ENCODE results near the gene TMEM232. TPM values are rescaled to one million over a fixed set of nuclear protein-coding genes. Genes with fewer than 3 reads are reported as not detected.

The TMEM232 gene
- total RNA-seq, 1 donor from 2014 or later: 0.26 TPM

DNA sequence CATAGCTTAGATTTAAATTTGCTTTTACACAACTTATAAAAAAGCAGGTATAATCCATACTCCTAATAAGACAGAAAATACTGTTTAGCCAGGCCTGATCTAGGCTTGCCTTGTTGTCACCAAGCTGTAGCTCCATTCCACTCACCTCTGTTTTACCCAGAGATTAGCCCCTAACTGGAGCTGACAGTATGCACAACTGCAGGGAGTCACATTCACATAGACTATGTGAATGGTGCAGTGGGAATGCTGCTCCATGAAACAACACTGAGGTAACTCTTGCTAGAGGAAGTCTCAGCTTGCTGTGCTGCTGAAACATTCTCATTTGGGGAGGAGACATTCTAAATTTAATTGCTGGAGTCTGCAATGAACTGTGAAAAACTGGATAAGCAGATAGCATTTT lies 209.1 kb downstream of the TMEM232 start:
- DNase-seq (ENCODE audit: low read depth in 2 of 2): no peak

GRCh38 chr5:110514030-110514429 lies 212.4 kb downstream of the TMEM232 start:
- no peak for DNase-seq (ENCODE audit: low read depth in 2 of 2)

DNA sequence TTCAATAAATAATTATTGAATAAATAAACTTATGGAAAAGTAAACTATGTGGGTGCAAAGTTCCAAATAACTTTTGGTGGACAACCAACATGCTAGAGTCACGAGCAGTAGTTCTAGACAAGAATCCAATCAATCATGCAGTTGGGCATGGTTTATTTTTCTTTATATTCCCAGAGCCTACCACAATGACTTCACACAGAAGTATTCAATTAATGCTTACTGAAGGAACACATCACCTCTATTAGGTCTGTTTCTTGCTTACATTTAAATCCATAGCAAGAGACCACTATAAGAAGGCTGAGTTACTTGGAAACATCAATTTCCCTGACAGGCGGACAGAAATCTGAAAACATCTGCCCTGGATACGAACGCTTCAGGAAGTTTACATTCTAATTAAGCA lies 214.2 kb downstream of the TMEM232 start:
- DNase-seq (ENCODE audit: low read depth in 2 of 2): no peak

DNA sequence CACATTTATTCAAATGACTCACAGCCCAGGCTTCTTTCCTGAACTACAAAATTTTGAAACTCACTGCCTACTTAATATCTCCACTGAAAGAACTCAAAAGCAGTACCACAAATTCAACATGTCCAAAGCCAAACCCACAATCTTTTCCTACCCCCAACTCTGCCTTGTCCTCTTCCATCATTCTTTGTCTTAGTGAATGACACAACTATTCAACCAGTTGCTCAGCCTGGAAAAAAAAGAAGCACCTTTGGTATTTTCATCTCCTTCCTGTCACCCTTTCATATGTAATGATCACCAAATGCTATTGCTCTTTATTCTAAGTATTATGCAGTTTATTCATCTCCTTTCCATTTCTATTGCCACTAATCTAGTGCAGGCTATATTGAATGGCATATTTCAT lies 216.3 kb downstream of the TMEM232 start:
- no peak for DNase-seq (ENCODE audit: low read depth in 2 of 2)

DNA sequence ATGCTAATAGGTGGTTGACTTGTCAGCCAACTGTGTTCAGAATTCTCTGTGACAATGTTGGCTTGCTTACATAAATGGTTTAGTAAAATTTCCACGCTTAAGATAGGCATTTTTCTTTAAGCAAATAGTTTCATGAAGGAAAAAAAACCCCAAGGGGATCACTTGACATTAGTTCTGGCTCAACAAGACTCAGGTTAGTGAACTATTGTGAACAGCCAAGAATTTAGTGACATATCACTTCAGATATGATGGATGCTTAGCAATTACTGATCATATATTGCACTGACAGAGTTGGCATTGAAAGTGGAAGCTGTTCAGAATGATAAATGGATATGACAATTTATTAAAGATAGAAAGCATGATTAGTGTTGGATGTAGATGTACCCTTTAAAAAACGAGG lies 218.5 kb downstream of the TMEM232 start:
- no peak for DNase-seq (ENCODE audit: low read depth in 2 of 2)

- DNase-seq (ENCODE audit: low read depth in 2 of 2): no peak
Observed at GRCh38 chr5:110506378-110506777, 220.1 kb downstream of the TMEM232 start.

DNA sequence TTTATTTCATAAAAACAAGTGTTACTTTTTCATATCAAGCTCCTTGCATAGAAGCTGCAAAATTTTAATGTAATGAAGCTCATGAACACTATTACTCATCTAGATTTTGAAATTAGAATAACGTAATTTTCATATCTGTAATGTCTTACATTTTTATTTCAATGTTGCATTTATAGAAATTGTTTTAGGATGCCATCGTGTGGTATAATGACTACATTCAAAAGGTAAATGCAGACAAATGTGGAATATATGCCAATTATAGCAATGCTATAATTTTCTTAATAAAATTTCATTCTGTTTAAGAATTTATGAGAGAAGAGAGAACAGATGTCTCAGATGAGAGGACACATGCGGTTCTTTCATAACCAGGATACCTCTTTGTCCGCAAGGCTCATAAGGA lies 230.2 kb downstream of the TMEM232 start:
- no peak for DNase-seq (ENCODE audit: low read depth in 2 of 2)

GRCh38 chr5:110492446-110492845 lies 234.0 kb downstream of the TMEM232 start:
- no peak for DNase-seq (ENCODE audit: low read depth in 2 of 2)

- DNase-seq (ENCODE audit: low read depth in 2 of 2): no peak
Observed at GRCh38 chr5:110478895-110479294, 247.6 kb downstream of the TMEM232 start.

DNA sequence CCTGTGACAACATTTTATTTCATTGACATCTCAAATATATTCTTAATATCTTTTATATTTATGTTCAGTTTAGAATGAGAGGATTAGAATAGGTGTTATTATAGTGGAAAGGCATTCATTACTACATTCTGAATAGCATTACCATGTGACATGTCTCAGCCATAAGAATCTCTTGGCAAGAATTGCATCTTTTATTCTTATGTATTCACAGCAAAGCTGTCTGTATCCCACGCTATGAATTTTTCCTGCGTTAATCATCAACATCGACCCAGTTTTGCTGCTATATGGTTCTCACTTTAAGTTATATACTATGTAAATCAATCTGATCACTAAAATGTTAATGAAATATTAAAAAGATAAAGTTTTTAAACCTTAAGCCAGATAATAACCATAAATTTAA lies 248.6 kb downstream of the TMEM232 start:
- no peak for DNase-seq (ENCODE audit: low read depth in 2 of 2)

DNA sequence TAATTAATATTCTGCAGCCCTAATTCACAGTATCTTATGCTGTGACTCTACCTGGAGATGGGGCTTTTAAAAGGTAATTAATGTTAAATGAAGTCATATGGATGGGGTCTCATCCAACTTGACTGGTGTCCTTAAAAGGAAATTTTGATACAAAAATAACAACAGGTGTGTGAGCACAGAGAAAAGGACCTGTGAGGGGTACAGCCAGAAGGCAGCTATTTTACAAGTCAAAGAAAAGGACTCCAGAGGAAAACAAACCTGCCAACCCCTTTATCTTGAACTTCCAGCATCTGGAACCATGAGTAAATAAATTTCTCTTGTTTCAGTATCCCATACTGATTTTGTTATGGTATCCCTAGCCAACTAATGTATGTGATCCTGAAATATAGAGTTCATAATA lies 250.3 kb downstream of the TMEM232 start:
- no peak for DNase-seq (ENCODE audit: low read depth in 2 of 2)

DNA sequence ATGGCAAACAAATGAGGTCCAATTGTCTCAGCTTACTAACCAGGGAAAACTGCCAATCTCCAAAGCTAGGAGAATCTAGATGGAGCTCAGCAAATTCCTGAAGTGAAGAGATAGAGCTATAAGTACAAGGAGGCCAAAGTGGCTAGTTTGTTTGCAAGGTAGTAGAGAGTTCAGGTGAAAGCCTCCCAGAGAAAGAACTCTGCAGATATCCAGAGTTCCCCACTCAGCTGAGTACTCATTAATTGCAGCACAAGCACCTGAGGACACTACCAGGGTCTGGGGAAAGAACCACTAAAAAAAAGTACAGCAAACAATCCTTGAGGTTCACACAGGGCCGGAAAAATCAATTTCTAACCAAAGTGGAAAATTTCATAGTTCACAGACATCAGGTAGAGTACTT lies 250.9 kb downstream of the TMEM232 start:
- no peak for DNase-seq (ENCODE audit: low read depth in 2 of 2)

GRCh38 chr5:110469486-110469885 lies 257.0 kb downstream of the TMEM232 start:
- no peak for DNase-seq (ENCODE audit: low read depth in 2 of 2)

GRCh38 chr5:110463106-110463505 lies 263.4 kb downstream of the TMEM232 start:
- DNase-seq (ENCODE audit: low read depth in 2 of 2): no peak

DNA sequence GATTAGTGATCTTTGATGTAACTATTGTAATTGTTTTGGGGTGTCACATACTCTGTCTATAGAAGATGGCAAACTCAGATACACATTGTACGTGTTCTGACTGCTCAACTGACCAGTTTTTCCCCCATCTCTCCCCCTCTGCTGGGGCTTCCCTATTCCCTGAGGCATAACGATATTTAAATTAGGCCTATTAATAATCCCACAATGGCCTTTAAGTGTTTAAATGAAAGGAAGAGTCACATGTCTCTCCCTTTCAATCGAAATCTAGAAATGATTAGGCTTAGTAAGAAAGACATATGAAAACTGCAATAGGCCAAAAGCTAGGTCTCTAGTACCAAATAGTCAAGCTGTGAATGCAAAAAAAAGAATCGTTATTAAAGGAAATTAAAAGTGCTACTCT lies 265.6 kb downstream of the TMEM232 start:
- no peak for DNase-seq (ENCODE audit: low read depth in 2 of 2)

DNA sequence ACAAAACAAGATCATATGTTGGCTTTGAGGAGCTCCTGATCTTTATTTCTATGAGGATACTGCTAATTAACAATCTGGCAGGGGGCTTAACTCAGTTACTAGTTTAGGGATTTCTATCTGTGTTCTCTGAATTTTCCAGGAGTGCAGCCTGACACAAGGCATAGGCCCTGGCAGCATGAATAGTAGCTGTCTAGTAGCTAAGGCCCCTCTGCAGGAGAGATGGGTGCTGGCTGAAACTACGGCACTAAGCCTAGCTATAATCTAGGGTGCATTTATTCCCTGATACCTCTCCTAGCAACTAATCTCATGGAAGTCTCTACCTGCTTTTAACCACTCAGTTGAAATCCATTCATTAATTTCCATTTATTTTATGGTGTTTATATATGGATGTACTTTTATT lies 268.2 kb downstream of the TMEM232 start:
- DNase-seq (ENCODE audit: low read depth in 2 of 2): no peak

- no peak for DNase-seq (ENCODE audit: low read depth in 2 of 2)
Observed at GRCh38 chr5:110442856-110443255, 283.6 kb downstream of the TMEM232 start.

DNA sequence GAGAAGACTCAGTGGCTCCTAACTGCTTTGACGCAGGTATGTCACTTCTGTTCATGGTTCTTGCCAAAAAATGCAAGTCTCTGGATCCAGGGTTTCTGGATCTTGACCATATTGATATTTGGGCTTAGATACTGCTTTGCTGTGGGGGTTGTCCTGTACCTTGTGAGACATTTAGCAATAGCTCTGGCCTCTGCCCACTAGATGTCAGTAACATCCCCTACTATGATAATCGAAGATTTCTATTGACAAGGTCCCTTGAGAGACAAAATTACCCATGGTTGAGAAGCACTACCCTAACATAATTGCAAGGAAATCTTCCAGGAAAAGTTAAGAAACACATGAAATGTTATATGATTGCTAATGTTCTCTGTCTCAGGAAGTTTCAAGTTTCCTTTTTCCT lies 285.4 kb downstream of the TMEM232 start:
- DNase-seq (ENCODE audit: low read depth in 2 of 2): no peak

DNA sequence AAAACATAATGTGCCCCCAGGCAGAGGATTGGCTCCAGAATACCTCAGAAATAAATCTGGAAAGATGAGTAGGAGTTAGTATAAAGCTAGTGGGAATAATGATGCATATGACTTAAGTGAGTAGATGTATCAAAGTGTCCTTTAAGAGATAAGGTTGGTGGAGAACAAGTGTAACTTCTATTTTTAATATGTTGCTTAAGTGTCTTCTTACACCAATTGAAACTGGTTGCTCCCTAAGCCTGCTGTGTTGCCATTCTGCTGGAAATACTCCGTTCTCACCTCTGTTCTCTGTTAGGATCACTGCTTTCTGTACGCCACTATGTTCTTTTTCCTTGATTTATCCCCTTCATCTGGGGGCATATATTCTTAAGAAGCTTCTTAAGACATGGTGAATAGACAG lies 286.4 kb downstream of the TMEM232 start:
- DNase-seq (ENCODE audit: low read depth in 2 of 2): no peak

GRCh38 chr5:110439296-110439695 lies 287.2 kb downstream of the TMEM232 start:
- no peak for DNase-seq (ENCODE audit: low read depth in 2 of 2)

- no peak for DNase-seq (ENCODE audit: low read depth in 2 of 2)
Observed at GRCh38 chr5:110435207-110435606, 291.3 kb downstream of the TMEM232 start.

DNA sequence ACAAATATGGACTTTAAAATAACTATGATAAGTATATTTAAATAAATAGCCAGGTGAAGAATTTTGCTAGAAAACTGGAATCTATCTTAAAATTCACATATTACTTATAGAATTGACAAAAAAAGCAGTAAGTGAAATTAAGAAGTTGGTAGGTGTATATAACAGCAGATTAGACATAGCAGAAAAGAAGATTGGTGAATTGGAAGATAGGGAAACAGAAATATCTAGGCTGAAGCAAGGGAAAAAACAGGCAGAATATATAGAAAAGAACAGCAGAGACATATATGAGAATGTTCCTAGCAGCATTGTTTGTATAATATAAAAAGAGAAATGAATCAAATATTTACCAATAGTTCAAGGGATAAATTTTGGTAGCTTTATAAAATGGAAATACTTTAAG lies 294.9 kb downstream of the TMEM232 start:
- DNase-seq (ENCODE audit: low read depth in 2 of 2): no peak

- no peak for DNase-seq (ENCODE audit: low read depth in 2 of 2)
Observed at GRCh38 chr5:110414360-110414759, 312.1 kb downstream of the TMEM232 start.

DNA sequence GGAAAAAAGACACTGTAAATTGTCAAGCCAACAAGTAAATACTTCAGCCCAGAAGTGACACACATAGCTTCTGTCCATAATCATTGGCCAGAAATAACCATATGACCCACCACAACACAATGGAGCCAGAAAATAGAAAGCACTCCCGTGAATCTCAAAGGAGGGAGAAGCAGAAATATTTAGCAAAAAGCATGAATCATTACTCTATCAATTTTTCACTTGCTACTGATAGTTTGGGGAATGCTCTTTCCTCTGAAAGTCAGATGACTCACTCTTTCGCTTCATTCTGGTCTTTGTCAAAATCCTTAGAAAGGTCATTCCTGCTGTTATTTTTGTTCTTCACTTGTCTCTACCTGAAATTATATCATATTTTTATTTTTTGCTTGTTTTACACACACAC lies 312.6 kb downstream of the TMEM232 start:
- no peak for DNase-seq (ENCODE audit: low read depth in 2 of 2)

DNA sequence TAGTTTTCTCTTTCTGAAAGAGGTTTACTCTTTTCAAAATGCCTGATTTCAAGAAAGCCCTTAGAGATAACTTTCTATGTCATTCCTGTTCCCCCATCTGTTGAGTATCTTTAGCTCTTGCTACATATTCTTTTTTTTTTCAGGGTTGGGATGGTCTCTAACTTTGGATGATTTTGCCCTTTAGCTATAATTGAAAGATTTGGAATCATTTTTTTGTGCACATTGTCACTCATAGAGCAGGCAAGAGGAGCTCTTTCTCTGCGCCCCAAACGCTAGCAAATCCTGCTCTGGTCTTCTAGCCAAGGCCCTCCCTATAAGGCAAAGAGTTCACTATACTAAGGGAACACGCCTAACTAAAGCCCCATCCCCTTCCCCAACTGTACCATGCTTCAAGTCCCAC lies 316.9 kb downstream of the TMEM232 start:
- DNase-seq (ENCODE audit: low read depth in 2 of 2): no peak

Measured in dermis microvascular lymphatic vessel endothelial cell (primary cell).